WTC11 (cell line): ENCODE results near the gene MYRF. TPM values are rescaled to one million over a fixed set of nuclear protein-coding genes. Genes with fewer than 3 reads are reported as not detected.

Experiments used
- ATAC-seq: fragments of 200-7000 bp; cut with Tn5 transposase; 2 replicates; pipeline ENCODE4 v1.10.0; 2021; ENCODE audit warnings: mild to moderate bottlenecking, moderate library complexity
- CTCF ChIA-PET: fragments of 300-600 bp; sonication (Branson Sonifier 250); formaldehyde crosslinking; loops from one replicate; lab custom pipeline; 2021; ENCODE audit warnings: antibody characterized with exemption; lab: Charles Lee
- POLR2A ChIA-PET: fragments of 350-600 bp; sonication (Branson Sonifier 250); formaldehyde crosslinking; loops from one replicate; lab custom pipeline; 2021; ENCODE audit warnings: antibody characterized with exemption; lab: Charles Lee
- DNase-seq: peaks from one replicate; pipeline ENCODE4 v3.0.0; 2021; ENCODE audit warnings: low spot score
- H3K27ac Mint-ChIP-seq: 2 replicates; pipeline ENCODE4 v1.8.0; 2021; ENCODE audit warnings: mixed read lengths
- H3K27me3 Mint-ChIP-seq: 2 replicates; pipeline ENCODE4 v1.8.0; 2021; ENCODE audit warnings: low read depth, mild to moderate bottlenecking, moderate library complexity, mixed read lengths
- H3K36me3 Mint-ChIP-seq: 2 replicates; pipeline ENCODE4 v1.8.0; 2021; ENCODE audit warnings: mixed read lengths
- H3K4me1 Mint-ChIP-seq: 2 replicates; pipeline ENCODE4 v1.8.0; 2022; ENCODE audit warnings: mixed read lengths
- H3K4me3 Mint-ChIP-seq: 2 replicates; pipeline ENCODE4 v1.8.0; 2021; ENCODE audit warnings: mild to moderate bottlenecking, moderate library complexity, mixed read lengths
- H3K9me3 Mint-ChIP-seq: 2 replicates; pipeline ENCODE4 v1.8.0; 2021; ENCODE audit warnings: mixed read lengths
- AFF4 ChIP-seq: sonication (generic); formaldehyde crosslinking; IDR thresholded peaks from 2 replicates; pipeline ENCODE4 v1.8.1; 2023; ENCODE audit warnings: mild to moderate bottlenecking, missing genetic modification reagents, borderline replicate concordance
- AR ChIP-seq: fragments of 250-450 bp; sonication (Bioruptor Pico); IDR thresholded peaks from 2 replicates; pipeline ENCODE4 v1.9.0; 2021; ENCODE audit warnings: mild to moderate bottlenecking
- E2F4 ChIP-seq: sonication (generic); formaldehyde crosslinking; IDR thresholded peaks from 2 replicates; pipeline ENCODE4 v1.8.1; 2022; ENCODE audit warnings: low read depth, mild to moderate bottlenecking, moderate library complexity, missing genetic modification reagents, borderline replicate concordance
- ERG ChIP-seq: fragments of 250-450 bp; sonication (Bioruptor Pico); IDR thresholded peaks from 2 replicates; pipeline ENCODE4 v1.8.0; 2021; ENCODE audit warnings: mild to moderate bottlenecking
- JAZF1 ChIP-seq: fragments of 250-450 bp; sonication (Bioruptor Pico); IDR thresholded peaks from 2 replicates; pipeline ENCODE4 v1.9.0; 2021; ENCODE audit warnings: moderate library complexity, mild to moderate bottlenecking, inconsistent platforms
- MLX ChIP-seq: sonication (generic); formaldehyde crosslinking; IDR thresholded peaks from 2 replicates; pipeline ENCODE4 v1.8.1; 2023; ENCODE audit warnings: mild to moderate bottlenecking, missing genetic modification reagents, moderate library complexity
- RELA ChIP-seq: sonication (generic); formaldehyde crosslinking; IDR thresholded peaks from 2 replicates; pipeline ENCODE4 v1.8.1; 2022; ENCODE audit warnings: missing genetic modification reagents, mild to moderate bottlenecking, borderline replicate concordance
- RORB ChIP-seq: fragments of 250-450 bp; sonication (Bioruptor Pico); IDR thresholded peaks from 2 replicates; pipeline ENCODE4 v1.9.0; 2021; ENCODE audit warnings: mild to moderate bottlenecking
- TP53 ChIP-seq: sonication (generic); formaldehyde crosslinking; IDR thresholded peaks from 2 replicates; pipeline ENCODE4 v1.8.1; 2023; ENCODE audit warnings: mild to moderate bottlenecking, missing genetic modification reagents
- ZBTB21 ChIP-seq: sonication (generic); formaldehyde crosslinking; IDR thresholded peaks from 2 replicates; pipeline ENCODE4 v1.8.1; 2023; ENCODE audit warnings: mild to moderate bottlenecking, missing genetic modification reagents, borderline replicate concordance
- ZNF121 ChIP-seq: sonication (generic); formaldehyde crosslinking; IDR thresholded peaks from 2 replicates; pipeline ENCODE4 v1.8.0; 2023; ENCODE audit warnings: missing genetic modification reagents
- ZNF219 ChIP-seq: sonication (generic); formaldehyde crosslinking; IDR thresholded peaks from 2 replicates; pipeline ENCODE4 v1.8.0; 2023; ENCODE audit warnings: missing genetic modification reagents, mild to moderate bottlenecking, borderline replicate concordance
- ZNF281 ChIP-seq: sonication (generic); formaldehyde crosslinking; IDR thresholded peaks from 2 replicates; pipeline ENCODE4 v1.8.0; 2023; ENCODE audit warnings: mild to moderate bottlenecking, missing genetic modification reagents
- ZNF512 ChIP-seq: sonication (generic); formaldehyde crosslinking; IDR thresholded peaks from 2 replicates; pipeline ENCODE4 v1.8.1; 2022; ENCODE audit warnings: missing genetic modification reagents, borderline replicate concordance
- ZNF532 ChIP-seq: fragments of 250-450 bp; sonication (Bioruptor Pico); IDR thresholded peaks from 2 replicates; pipeline ENCODE4 v1.9.0; 2021; ENCODE audit warnings: mild to moderate bottlenecking, borderline replicate concordance
- total RNA-seq: library from RNA; stranded (reverse); gene quantifications from 3 replicates; pipeline ENCODE4 v1.2.3, GENCODE V29; 2021

Gene MYRF
- total RNA-seq, 1 experiment from 2014 or later: 5.9 TPM

- no peak for TF ChIP-seq ZNF532 (CRISPR knock-in tag)
Observed at GRCh38 chr11:61817471-61818202, 65.2 kb downstream of the MYRF start (continued).

- POLR2A ChIA-PET: no interaction called here
- TF ChIP-seq MLX (CRISPR knock-in tag): no peak
- no peak for TF ChIP-seq ERG (CRISPR knock-in tag)
- TF ChIP-seq TP53 (CRISPR knock-in tag): no peak
- TF ChIP-seq AFF4 (CRISPR knock-in tag): no peak
- no peak for TF ChIP-seq ZBTB21 (CRISPR knock-in tag)
- no peak for TF ChIP-seq ZNF281 (CRISPR knock-in tag)
- TF ChIP-seq ZNF512 (CRISPR knock-in tag): no peak
- TF ChIP-seq JAZF1: no peak
- TF ChIP-seq ZNF121: no peak
- TF ChIP-seq ZNF219 (CRISPR knock-in tag): no peak
- TF ChIP-seq AR (CRISPR knock-in tag): no peak
- no peak for TF ChIP-seq RORB (CRISPR knock-in tag)
- no peak for TF ChIP-seq RELA (CRISPR knock-in tag)
- no peak for TF ChIP-seq E2F4 (CRISPR knock-in tag)
Observed at GRCh38 chr11:61820174-61820573, 67.7 kb downstream of the MYRF start.

More at GRCh38 chr11:61820174-61820573, 67.7 kb downstream of the MYRF start:
- peaks cover 13% of the 10 kb centered on the region for H3K4me1 Mint-ChIP-seq
- DNase-seq (no peak), ATAC-seq (no peak)
- CTCF ChIA-PET: interaction anchor here (0.7 kb wide), 1 partner anchor 87 kb away, joined by 3 read pairs; no protein-coding TSS in a partner anchor
- no peak overlapping the region for H3K27ac Mint-ChIP-seq
- H3K27me3 Mint-ChIP-seq: no peaks in the 10 kb centered on the region; the same call in 1 of the 2 replicates
- H3K4me3 Mint-ChIP-seq: no peak overlapping the region
- no peaks in the 10 kb centered on the region for H3K9me3 Mint-ChIP-seq
- peaks cover 10% of the 10 kb centered on the region for H3K36me3 Mint-ChIP-seq
